GM19452 (cell line): ENCODE measurements around the gene ROBO3.

ENCODE experiments used
- ATAC-seq: cut with Tn5 transposase; IDR thresholded peaks from one replicate; pipeline ENCODE4 v1.9.1; 2021; ENCODE audit not compliant: unreplicated experiment

ROBO3 gene

DNA sequence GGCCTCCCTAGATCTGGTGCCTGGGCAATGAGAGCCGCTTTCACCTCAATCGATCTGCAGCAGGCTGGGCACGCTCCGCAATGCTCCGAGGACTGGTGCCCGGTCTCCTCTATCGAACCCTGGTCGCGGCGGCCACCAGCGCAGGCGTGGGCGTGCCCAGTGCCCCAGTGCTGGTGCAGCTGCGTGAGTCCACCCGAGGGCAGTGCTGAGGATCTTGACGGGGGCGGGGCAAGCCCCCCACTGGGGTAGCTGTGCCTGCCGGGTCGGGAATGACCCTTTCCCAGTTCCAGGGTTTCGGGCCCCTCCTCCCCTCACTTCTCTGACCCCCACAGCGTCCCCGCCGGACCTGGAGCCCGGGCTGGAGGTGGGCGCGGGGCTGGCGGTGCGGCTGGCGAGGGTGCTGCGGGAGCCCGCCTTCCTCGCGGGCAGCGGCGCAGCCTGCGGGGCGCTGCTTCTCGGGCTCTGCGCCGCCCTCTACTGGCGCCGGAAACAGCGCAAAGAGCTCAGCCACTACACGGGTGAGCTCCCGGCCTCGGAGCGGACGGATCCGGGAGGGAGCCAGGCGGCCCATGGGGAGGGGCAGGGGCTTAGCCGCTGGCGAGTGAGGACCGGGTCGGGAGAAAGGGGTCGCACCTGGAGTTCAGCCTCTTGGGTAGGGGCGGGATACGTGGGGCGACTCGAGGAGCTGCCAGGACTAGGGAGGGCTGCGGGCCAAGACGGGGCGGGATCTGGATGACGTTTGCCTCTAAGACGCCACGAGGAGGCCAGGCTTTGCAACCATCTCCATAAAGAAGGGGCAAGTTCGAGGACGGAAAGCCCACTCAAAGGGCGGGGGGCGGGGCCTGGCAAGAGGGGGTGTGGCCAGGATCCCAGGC, 10.9 kb downstream of the ROBO3 start:
- ATAC-seq, result peak; percentile 90

DNA sequence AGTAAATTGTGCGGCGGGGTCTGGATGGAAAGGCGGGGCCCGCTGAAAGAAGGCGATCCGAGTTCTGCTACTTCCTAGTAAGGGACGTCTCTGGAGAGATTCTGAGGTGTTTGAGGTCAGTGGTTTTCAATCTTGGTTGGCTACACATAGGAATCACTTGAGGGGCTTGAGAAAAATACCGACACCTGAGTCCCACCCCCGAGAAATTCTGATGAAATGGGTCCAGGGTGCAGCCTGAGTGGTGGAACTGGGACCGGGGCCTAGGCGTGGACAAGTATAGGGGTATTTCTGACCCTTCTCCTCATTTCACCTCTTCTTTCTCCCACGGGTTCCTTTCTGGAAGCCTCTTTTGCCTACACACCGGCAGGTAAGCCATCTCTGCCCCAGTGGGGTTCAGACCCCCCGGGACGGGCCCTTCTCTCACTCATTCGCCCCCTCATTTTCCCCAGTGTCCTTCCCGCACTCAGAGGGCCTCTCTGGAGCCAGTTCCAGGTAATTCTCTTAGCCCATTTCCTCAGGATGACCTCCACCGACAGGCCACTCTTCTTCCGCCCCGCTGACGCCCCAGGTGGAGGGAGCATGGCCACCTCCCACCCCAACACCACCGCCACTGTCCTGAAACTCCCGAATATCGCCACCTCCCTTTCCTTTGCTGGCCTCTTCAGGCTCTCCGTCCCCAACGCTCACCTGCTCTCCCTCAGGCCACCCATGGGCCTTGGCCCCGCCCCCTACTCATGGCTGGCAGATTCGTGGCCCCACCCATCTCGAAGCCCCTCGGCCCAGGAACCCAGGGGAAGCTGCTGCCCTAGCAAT, 11.8 kb downstream of the ROBO3 start:
- ATAC-seq, result no peak

DNA sequence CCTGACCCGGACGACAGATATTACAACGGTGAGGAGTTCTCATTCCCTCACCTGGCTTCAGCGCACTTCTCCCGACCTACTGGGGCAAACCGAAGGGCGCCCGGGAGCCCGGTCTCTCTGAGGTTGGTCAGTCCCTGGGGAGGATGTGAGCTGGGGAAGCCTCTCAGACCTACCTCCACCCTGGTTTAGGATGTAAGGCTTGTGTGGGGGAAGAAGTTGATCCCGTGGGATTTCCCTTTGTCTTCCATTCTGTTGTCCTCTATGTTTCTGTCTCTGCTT, 12.3 kb downstream of the ROBO3 start:
- no peak for ATAC-seq

DNA sequence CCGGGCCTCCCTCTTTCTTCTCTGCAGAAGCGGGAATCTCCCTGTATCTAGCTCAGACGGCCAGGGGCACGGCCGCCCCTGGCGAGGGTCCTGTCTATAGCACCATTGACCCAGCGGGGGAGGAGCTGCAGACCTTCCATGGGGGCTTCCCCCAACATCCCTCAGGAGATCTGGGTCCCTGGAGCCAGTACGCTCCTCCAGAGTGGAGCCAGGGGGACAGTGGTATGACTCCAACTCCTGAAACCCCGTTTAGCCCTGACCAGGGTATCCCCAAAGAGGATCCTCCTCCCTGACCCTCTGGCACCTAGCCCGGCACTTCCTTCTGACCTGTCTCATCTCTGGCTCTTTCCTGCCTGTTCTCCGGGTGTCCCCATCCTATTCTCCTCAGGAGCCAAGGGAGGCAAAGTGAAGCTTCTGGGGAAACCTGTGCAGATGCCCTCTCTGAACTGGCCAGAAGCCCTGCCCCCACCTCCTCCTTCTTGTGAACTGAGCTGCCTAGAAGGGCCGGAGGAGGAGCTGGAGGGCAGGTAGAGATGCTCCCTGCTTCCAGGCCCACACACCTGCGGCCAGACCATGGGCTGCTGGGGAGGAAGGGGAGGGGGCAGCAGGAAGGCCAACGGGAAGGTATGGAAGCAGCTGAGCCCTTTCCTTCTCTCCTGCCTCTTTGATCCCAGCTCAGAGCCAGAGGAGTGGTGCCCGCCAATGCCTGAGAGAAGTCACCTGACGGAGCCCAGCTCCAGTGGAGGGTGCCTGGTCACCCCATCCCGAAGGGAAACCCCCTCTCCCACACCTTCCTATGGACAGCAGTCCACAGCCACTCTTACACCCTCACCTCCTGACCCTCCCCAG, 12.9 kb downstream of the ROBO3 start:
- ATAC-seq, result no peak

DNA sequence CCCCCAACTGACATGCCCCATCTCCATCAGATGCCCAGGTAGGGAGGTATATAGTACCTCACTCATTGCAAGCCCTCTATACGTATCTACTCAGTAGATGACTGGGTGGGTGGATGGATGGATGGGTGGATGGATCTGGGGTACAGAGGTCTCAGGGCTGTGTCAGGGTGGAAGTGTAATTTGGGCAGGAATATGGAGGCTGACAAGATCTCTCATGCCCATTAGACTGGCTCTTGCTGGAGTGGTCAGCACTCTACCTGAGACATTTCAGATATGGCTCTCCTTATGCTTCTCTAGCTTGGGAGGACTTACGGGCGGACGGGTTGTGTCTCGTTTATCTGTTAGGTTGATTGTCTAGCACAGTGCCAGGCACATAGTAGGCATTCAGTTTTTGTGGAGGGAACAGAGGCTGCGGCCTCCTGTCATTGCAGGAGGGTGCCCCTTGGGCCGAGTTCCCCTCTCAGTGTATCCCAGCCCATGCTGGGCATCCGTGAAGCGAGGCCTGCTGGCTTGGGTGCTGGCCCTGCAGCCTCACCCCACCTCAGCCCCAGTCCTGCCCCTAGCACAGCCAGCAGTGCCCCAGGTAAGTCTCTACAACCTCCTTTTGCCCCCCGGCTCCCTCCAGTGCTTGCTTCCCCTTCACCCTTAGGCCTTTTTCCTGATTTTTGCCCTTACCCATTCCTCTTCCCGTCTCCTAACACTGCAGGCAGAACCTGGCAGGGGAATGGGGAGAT, 13.7 kb downstream of the ROBO3 start:
- no peak for ATAC-seq

DNA sequence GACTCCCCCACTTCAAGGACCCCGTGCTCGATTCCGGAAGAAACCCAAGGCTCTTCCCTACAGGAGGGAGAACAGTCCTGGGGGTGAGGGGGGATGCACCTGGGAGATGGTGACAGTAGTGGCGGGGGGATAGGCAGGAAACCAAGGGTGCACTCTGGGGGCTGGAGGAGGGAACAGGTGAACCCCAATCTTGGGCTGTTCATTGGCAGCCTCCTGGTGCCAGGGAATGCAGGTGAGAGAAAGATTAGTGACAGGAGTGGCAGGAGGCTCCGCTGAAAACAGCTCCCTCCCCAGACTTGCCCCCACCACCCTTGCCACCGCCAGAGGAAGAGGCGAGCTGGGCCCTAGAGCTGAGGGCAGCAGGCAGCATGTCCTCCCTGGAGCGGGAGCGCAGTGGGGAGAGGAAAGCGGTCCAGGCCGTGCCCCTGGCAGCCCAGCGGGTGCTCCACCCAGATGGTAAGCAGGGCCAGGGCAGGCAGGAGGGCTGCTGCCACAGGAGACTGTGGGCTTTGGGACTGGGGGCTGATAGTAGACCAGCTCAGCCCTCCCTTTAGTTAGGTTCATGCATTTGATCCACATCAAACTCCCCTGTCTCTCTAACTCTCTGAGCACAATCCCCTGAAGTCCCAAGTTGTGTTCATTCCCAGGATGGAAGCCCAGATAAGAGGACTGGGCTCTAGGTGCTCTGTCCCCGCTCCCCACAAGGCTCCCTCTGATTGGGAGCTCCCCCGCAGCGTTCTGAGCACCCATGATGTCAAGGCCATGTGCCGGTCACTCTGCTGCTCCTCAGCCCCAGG, 14.5 kb downstream of the ROBO3 start:
- ATAC-seq, result no peak

DNA sequence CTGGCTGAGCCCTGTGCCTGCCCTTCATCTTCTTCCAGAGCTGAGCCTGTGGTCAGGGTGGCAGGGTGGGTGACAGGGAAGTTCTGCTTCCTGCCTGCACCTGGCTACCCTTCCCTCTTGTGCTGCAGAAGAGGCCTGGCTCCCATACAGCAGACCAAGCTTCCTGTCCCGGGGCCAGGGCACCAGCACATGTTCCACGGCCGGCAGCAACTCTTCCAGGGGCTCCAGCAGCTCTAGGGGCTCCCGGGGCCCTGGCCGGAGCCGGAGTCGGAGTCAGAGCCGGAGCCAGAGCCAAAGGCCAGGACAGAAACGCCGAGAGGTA, 15.0 kb downstream of the ROBO3 start:
- ATAC-seq, result no peak

DNA sequence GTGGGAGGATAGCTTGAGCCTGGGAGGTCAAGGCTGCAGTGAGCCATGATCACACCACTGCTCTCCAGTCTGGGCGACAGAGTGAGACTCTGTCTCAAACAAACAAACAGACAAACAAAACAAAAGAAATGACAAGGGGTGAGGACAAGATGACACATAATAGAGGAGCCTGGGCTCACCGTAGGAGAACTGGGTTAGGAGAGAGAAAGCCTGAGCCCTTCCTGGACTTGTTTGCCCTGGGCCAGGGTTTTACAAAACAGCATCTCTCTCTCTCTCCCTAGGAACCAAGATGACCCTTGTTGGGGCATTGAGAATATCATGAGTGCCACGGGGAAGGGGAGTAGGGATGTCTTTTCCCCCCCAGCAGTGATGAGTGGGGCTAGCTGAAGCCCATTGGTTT, 15.7 kb downstream of the ROBO3 start:
- no peak for ATAC-seq

DNA sequence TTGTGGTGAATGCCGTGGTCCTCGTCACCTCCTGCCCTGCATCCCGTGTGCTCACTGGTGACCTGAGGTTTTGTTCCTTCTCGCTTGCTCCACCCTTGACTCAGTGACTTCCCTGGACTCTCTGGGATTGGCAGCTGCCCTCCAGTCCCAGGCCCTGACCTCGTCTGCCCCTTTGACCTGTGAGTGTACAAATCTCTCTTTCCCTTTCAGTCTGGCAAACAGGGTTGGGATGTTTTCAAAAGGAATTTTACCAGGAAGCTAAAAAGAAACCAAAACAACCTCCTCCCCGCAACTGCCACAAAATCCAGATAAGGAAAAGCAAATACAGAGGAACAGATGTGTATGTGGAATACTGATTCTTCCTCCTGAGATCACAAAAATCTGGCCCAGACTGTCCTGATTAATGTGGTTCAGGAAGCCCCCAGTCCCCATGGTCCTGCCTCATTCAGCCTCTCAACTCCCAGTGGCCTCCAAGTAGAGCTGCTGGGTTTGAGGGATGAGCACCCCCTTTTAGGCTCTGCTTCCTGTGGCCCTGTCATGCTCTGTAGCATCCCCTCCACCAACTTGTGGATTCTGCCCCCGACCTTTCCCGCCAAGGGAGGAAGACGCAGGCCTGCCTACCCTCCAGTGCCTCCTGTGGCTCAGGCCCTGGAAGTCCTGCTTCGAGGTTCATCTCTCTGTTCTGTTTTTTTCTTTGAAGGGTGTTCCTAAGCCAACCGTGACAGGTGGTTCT, 17.3 kb downstream of the ROBO3 start:
- ATAC-seq, result no peak

DNA sequence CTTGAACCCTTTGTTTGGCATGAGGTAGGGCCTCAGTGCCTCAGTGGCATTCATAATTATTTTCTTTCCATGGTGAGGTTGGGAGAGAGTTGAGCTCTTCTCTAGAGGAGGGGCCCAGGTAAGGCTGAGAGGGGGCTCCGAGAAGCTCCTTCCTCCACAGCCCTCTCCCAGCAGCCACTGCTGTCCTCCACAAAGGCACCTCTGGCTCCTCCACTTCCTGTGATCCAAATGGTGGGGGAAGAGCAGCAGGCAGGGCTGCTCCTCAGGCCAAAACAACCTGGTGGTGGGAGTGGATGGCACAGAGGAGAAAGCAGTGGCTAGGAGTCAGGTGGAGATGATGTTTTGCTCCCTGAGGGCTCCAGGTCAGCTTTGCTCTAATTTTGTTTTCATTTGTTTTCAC, 19.1 kb downstream of the ROBO3 start:
- no peak for ATAC-seq

DNA sequence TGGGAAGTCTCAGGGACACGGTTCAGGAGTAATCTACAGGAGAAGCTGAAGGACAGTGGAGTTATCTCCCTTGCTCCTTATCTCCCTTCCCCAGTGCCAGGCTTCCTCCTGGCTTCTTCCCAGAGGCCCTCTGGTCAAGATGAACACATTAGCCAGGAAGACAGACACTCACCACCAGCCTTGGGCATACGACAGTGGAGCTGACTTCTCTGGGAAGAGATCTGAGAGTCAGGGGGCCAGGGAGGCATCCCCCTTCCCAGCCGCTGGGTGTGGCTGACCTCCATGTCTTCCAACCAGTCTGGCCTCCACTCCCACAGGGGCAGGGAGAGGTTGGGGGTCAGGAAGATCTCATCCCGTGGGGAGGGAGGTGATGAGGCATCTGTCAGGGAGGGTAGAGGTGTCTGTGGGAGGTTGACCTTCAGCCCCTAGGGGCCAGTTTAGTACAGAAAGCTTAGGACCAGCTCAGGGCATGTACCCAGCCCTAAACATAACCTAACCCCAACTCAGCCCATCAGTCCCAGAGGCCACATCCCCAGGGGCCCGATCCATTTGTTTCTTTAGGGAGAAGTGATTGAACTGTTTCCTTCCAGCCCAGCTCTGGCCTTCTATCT, 19.7 kb downstream of the ROBO3 start:
- no peak for ATAC-seq

DNA sequence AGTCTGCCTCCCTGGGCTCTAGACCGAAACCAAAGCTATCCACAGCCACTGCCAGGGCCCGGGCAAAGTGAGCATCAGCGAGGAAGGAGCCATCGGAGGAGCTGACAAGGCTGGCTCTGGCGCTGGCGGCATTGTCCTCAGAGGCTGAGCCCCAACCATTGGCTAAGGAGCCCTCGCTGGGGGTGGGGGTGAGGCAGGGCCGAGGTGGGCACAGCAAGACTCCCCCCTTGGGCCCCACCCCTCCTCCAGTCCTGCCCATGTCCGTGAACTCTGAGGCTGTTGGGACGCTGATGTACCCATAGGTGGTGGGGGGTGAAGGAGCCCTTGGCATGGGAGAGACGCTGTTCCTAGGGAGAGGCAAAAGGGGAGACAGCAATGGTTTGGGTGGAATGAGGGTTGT, 21.2 kb downstream of the ROBO3 start:
- no peak for ATAC-seq

DNA sequence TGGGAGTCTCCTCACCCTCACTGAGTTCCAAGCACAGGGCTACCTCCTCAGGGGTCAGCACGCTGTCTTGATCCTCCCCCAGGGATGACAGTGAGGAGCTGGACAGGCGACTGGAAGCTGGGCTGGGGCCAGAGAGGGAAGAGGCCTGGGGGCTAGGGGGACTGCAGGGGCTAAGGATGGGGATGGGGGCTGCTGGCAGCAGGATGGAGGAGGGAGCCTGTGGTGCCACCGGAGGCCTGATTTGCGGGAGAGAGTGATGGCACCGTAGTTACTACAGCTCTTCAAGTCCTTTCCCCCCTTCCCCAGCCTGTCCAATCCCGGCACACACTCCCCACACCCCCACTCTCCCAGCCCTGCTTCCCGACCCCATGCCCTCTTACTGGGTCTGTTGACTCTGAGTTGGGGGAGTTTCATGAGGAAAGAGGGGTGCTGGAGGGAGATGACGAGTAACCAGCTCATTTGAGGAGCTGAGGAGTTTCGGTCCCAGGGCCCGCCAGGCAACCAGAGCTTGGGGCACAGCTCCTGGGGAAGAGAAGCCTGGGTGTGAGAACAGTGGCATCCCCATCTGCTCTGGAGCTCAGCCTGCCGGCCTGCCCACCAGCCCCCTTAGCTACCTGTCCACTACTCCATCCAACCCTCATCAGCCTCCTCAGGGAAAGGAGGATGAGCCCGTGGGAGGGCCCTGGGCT, 21.9 kb downstream of the ROBO3 start:
- ATAC-seq, result no peak

DNA sequence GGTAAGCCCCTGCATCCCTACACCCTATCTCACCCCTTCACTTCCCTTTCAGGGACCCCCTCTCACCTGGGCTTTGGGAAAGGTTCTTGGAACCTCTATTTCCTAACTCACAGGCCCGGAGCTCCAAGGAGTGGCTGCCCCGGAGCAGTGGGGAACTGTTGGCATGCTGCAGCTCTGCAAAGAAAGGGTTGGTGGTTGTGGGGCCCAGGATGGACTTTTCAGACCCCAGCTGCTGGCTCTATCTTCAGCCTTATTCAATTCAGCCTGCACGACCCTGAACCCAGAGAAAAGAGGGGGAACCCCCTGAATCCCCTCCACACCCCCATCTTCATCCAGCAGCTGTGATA, 22.4 kb downstream of the ROBO3 start:
- no peak for ATAC-seq

DNA sequence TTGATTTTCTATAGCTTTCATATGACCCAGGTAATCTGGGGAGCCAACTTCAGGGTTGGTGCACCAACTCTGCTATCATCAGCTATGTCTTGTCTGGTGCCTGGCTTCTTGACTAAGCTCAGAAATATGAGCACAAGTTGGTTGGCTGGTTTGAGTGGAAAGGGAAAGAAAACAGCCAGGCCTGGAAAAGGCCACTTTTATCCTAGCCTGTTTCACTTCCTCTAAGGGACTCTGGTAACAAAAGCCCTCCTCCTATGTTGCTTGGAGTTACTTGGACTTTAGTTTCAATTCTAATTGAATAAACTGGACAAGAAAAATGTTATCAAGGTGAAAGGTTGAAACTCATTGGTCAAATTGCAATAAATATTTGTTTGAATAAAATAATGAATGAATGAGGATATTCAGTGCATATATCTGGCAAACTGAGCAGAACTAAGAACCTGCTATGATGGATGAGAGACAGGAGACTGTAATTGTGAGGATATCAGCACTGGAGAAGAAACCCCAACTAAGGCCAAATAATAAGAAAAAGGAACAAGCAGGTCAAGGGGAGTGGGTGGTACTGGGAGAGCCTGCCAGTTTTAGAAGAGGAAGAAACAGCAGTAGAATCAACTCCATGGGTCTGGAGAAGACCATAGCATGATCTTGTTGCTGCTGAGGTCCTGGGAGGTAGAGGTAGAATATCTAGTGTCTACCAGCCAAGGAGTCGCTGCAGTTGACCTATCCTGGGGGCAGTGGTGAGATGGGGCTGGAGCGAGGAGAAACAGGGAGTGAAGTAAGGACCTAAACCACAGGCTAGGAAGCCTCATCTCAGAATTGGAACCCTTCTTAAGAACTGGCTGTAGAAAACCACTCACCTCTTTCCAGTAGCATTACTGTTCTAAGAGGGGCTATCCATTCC, 24.2 kb downstream of the ROBO3 start:
- ATAC-seq, result no peak

DNA sequence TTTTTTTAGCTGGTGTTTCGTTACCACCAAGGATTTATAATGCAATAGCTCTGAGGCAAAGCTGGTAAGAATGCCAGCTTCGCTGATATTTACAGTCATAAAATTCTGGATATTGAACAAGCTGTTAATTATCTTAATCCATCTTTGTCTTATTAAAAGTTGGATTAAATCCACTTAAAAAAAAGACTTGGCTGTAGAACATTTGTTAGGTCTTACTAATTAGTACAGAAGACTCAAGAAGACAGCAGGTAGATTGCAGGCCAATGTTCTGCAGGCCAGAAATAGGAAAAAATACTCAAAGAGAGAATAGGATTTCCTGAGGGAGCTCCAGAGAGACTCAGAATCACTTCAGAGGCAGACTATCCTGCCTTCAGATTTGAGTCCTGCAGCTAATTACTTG, 24.9 kb downstream of the ROBO3 start:
- ATAC-seq, result no peak

DNA sequence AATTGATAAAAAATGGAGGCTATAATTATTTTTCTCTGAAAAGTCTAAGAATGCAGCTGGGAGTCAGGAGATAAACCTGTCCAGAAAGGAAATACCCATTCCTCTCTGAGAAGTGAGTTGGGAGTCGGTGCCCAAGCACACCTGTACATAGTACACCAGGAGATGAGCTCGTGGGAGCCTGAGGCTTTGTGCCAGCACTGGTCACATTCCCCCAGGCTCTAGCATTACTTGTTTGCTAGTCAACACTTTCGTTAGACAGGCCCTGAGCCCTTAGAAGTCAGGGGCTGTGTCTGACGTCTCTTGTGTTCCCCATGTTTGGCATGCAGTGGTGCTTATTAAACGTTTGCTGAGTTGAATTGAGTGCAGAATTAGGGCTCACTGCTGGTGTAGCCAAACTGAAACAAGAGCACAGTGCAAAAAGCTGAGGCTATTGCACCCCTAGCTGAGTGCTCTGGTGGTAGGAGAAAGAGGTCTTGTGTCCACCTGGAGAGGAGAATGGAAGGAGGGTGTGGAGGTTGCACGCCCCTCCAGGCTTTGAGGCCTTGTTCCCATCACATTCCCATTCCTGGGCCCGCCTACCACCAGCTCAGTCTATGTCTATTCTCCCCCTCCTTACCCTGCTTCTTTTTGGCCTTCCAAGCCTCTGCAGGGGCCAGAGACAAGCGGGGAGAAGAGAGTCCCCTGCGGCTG, 25.6 kb downstream of the ROBO3 start:
- no peak for ATAC-seq
